Neural cell (in vitro differentiated cells): ENCODE data around the gene ESR2.

Experiments
- CTCF ChIP-seq: fragments of 450-650 bp; IDR thresholded peaks from 2 replicates; pipeline ENCODE4 v1.5.1; 2014; ENCODE audit warnings: antibody characterized with exemption, mild to moderate bottlenecking, moderate library complexity; ENCODE audit not compliant: poor library complexity, severe bottlenecking
- EP300 ChIP-seq: fragments of 450-650 bp; conservative IDR thresholded peaks from 2 replicates; pipeline ENCODE4 v1.6.1; 2014; ENCODE audit warnings: antibody characterized with exemption, mild to moderate bottlenecking, moderate library complexity; ENCODE audit not compliant: poor library complexity, severe bottlenecking
- EZH2 ChIP-seq: fragments of 200-600, 300-800 bp; shearing (Covaris generic), sonication (generic); IDR thresholded peaks from 2 replicates; pipeline ENCODE4 v1.6.1; 2014; ENCODE audit warnings: antibody characterized with exemption, low read length, borderline replicate concordance, mild to moderate bottlenecking; ENCODE audit not compliant: insufficient read depth, poor library complexity, severe bottlenecking
- MXI1 ChIP-seq: fragments of 450-650 bp; conservative IDR thresholded peaks from 2 replicates; pipeline ENCODE4 v1.6.1; 2014; ENCODE audit warnings: antibody characterized with exemption, mild to moderate bottlenecking; ENCODE audit not compliant: poor library complexity, severe bottlenecking
- POLR2AphosphoS5 ChIP-seq: IDR thresholded peaks from 2 replicates; pipeline ENCODE4 v1.6.1; 2012
- SMC3 ChIP-seq: fragments of 450-650 bp; conservative IDR thresholded peaks from 2 replicates; pipeline ENCODE4 v1.6.1; 2014; ENCODE audit warnings: antibody characterized with exemption, mild to moderate bottlenecking, moderate library complexity; ENCODE audit not compliant: poor library complexity

GRCh38 chr14:64193821-64194220 lies 100.3 kb downstream of the ESR2 start:
- no peak for TF ChIP-seq EP300
- TF ChIP-seq CTCF: no peak
- TF ChIP-seq POLR2AphosphoS5: no peak
- no peak for TF ChIP-seq MXI1
- TF ChIP-seq EZH2: no peak
- no peak for TF ChIP-seq SMC3
